ENCODE data around the gene ARHGAP33. TPM values are rescaled to one million over a fixed set of nuclear protein-coding genes. Genes with fewer than 3 reads are reported as not detected.
A peak's percentile ranks its signal among the peaks of the same experiment; 100 is the strongest.

Gene ARHGAP33
- total RNA-seq, 6 donors from 2014 or later = 5.9 to 109 (median 14.5) TPM

DNA sequence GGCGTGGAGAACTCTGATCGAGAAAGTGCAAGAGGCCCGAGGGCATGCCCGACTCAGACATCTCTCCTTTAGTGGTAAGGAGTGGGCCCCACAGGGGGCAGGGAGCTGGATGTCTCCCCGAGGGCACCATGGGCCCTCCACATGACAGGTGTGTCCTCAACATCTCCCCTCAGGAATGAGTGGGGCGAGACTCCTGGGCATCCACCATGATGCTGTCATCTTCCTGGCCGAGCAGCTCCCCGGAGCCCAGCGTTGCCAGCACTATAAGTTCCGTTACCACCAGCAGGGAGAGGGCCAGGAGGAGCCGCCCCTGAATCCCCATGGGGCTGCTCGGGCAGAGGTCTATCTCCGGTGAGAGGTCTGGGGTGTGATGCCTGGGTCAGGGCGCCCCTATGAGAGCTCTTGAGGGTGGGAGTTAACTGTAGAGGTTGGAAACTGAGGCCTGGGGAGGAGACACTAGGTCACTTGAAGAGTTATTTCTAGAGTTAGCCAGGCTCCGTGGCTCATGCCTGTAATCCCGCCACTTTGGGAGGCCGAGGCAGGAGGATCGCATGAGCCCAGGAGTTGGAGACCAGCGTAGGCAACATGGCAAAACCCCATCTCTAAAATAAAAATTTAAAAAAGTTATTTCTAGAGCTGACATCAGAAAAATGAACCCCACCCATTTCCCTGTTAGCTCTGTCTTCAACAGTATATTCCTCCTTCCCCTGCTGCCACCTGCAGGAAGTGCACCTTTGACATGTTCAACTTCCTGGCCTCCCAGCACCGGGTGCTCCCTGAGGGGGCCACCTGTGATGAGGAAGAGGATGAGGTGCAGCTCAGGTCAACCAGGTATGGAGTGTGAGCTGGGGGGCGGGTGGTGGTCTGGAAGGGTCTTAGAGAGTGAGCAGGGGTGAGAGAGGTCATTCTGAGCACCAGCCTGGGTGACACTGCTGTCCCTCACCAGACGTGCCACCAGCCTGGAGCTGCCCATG, 38.2 kb upstream of the ARHGAP33 start:
- no peak for DNase-seq
- H3K9me3 ChIP-seq = no peaks in the 10 kb centered on the region
- TF ChIP-seq POLR2AphosphoS5 (IDR thresholded peaks at IDR 0.05) (no peak), POLR2A (IDR thresholded peaks at IDR 0.05) (no peak), EP300 (IDR thresholded peaks at IDR 0.05) (no peak)
- TF ChIP-seq, protein P1, sequence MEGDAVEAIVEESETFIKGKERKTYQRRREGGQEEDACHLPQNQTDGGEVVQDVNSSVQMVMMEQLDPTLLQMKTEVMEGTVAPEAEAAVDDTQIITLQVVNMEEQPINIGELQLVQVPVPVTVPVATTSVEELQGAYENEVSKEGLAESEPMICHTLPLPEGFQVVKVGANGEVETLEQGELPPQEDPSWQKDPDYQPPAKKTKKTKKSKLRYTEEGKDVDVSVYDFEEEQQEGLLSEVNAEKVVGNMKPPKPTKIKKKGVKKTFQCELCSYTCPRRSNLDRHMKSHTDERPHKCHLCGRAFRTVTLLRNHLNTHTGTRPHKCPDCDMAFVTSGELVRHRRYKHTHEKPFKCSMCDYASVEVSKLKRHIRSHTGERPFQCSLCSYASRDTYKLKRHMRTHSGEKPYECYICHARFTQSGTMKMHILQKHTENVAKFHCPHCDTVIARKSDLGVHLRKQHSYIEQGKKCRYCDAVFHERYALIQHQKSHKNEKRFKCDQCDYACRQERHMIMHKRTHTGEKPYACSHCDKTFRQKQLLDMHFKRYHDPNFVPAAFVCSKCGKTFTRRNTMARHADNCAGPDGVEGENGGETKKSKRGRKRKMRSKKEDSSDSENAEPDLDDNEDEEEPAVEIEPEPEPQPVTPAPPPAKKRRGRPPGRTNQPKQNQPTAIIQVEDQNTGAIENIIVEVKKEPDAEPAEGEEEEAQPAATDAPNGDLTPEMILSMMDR (IDR thresholded peaks at IDR 0.05) = no peak
- H3K36me3 ChIP-seq = peaks cover 13 to 70% (median 58%) of the 10 kb centered on the region in 4 donors
- no peak overlapping the region for H3K27ac ChIP-seq
- no peak overlapping the region for H3K4me3 ChIP-seq
- peaks cover 12 to 28% (median 20%) of the 10 kb centered on the region in 4 donors for H3K4me1 ChIP-seq
- ATAC-seq (ENCODE audit: low FRiP score in 2 of 2) = no peak
- 86 to 91% methylated on average over 16 to 22 of the region's 22 CpGs for WGBS, 2 donors
- no peaks in the 10 kb centered on the region for H3K27me3 ChIP-seq

DNA sequence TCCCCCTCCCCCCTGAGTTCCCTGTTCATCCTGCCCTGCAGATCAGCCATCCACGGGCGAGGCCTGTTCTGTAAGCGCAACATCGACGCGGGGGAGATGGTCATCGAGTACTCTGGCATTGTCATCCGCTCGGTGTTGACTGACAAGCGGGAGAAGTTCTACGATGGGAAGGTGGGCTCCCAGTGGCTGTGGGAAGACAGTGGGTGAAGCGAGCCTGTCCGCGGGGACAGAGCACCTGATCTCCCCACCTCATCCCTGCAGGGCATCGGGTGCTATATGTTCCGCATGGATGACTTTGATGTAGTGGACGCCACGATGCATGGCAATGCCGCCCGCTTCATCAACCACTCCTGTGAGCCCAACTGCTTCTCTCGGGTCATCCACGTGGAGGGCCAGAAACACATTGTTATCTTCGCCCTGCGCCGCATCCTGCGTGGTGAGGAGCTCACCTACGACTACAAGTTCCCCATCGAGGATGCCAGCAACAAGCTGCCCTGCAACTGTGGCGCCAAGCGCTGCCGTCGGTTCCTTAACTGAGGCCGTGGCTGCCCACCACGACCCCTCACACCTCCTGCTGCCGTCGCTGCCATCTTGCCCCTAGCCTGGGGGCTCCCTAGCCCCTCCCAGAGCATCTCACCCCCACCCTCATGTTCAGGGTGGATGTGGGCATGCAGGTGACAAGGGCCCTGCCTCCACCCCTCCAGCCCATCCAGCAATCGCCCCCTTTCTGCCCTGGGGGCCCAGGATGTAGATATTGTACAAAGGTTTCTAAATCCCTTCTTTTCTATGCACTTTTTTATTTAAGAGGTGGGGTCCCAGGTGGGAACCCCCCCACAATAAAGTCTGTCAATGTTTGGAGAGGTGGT, 37.1 kb upstream of the ARHGAP33 start:
- H3K27ac ChIP-seq = peak overlapping the region in 1 of 4 donors; percentile 8

DNA sequence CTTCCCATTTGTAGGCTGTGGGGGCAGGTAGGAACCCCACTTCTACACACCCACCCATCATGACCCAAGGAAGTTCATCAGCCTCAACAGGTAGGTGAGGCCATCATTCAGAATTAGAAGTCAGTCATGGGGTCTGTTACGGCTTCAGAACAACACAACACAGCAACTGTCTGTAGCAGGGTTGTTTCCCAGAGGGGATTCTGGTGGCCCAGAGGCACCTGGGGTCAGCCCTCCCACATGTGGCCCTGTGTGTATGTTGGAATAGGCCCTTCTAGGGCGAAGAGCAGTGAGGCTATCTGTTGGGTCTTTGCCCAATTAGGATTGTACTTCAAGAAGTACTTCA, 36.5 kb upstream of the ARHGAP33 start:
- WGBS, 2 donors = 78 to 79% methylated on average over 2 of the region's 2 CpGs
- Histone ChIP-seq H3K4me1 (peaks cover 13 to 39% (median 27%) of the 10 kb centered on the region in 4 donors), H3K4me3 (no peak overlapping the region), H3K9me3 (no peaks in the 10 kb centered on the region), H3K27me3 (no peaks in the 10 kb centered on the region), H3K36me3 (peaks cover 10 to 54% (median 43%) of the 10 kb centered on the region in 4 donors), H3K27ac (peak overlapping the region in 2 of 4 donors; percentile 8 to 89)
- DNase-seq = no peak
- no peak for TF ChIP-seq POLR2A (IDR thresholded peaks at IDR 0.05)
- ATAC-seq (ENCODE audit: low FRiP score in 2 of 2) = no peak

More for the DNA sequence above, 37.1 kb upstream of the ARHGAP33 start:
- Histone ChIP-seq H3K27me3 (no peaks in the 10 kb centered on the region), H3K36me3 (peaks cover 10 to 59% (median 47%) of the 10 kb centered on the region in 4 donors), H3K9me3 (no peaks in the 10 kb centered on the region), H3K4me3 (no peak overlapping the region), H3K4me1 (peaks cover 12 to 33% (median 24%) of the 10 kb centered on the region in 4 donors)
- DNase-seq (peak in 1 of 2 donors; percentile 77), ATAC-seq (ENCODE audit: low FRiP score in 2 of 2) (no peak)
- TF ChIP-seq POLR2A (IDR thresholded peaks at IDR 0.05) (no peak), POLR2AphosphoS5 (IDR thresholded peaks at IDR 0.05) (no peak), EP300 (IDR thresholded peaks at IDR 0.05) (no peak)
- TF ChIP-seq, protein P1 (IDR thresholded peaks at IDR 0.05) = no peak
- WGBS, 2 donors = 92 to 94% methylated on average over 28 to 37 of the region's 37 CpGs

DNA sequence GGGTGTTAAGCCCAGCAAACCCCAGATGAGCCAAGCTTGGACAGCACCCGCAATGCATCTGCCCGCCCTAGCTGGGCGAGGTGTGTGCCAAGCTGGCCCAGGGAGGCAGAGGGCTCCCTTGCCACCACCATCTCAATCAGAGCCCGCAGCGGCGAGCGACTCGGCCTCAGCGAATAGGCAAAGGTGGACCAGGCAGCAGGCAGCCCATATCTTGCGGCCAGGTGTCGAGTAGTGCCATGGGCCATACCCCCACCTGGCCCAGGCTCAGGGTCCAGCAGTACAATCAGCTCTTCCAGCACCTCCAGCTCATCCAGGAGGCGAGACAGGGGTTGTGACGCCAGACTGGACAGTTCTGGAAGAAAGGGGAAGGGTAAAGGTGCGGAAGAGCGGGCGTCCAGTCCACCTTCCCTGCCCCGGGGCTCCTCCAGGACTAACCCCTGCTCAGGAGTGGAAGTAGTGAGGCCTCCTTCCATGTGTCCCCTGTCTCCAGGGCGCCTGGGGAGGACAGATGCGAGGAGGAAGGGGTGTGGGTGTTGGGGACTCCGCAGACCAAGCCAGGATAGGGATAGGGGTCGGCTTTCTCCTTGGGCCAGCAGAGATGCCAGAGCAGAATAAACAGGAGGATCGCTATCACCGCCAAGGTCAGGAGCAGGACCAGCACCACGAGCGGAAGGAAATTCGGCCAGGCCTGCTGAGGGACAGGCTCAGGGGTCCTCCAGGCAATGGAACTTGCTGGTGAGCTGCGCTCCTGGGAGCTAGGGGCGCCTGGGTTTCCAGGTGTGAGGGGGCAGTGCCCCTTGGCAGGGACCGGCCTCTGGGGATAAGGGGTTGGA, 35.9 kb upstream of the ARHGAP33 start:
- H3K27ac ChIP-seq = peak overlapping the region; percentile 77 to 89 (median 84)
- no peak for TF ChIP-seq EP300 (IDR thresholded peaks at IDR 0.05)
- no peak for TF ChIP-seq POLR2A (IDR thresholded peaks at IDR 0.05)
- TF ChIP-seq, protein P1 (IDR thresholded peaks at IDR 0.05) = no peak
- no peak for TF ChIP-seq POLR2AphosphoS5 (IDR thresholded peaks at IDR 0.05)
- peaks cover 20 to 46% (median 33%) of the 10 kb centered on the region in 4 donors for H3K4me1 ChIP-seq
- peak overlapping the region in 3 of 4 donors; percentile 68 to 77 (median 70) for H3K4me3 ChIP-seq
- WGBS, 2 donors = 75 to 84% methylated on average over 17 to 29 of the region's 29 CpGs
- no peak for ATAC-seq (ENCODE audit: low FRiP score in 2 of 2)
- H3K36me3 ChIP-seq = peaks cover 10 to 49% (median 37%) of the 10 kb centered on the region in 4 donors
- no peaks in the 10 kb centered on the region for H3K27me3 ChIP-seq
- H3K9me3 ChIP-seq = no peaks in the 10 kb centered on the region
- DNase-seq = peak in 1 of 2 donors; percentile 84
